ENCODE data around the gene CANT1. TPM values are rescaled to one million over a fixed set of nuclear protein-coding genes. Genes with fewer than 3 reads are reported as not detected.

The CANT1 gene
- total RNA-seq, 1 experiment from 2014 or later: 95.7 TPM

DNA sequence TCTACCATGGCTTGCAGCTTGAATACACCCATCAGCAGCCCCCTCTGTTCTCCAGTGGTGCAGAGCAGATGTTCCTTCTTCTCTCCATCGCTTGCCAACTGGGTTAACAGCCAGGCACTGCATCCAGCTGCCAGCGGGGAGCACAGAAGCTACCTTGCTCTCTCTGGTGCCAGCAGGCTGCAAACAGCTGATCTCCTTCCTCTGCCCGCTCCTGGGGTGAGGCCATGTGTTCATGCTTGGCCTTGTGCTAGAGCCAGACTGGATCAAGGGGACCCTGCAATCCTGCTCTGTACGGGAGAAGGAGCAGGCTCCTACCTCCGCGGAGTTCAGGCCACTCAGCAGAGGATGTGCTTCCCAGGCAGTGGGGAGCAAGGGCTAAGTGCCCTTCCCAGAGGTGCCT lies 41.0 kb upstream of the CANT1 start:
- Mint-ChIP-seq H3K36me3 (ENCODE audit: insufficient read depth, unreplicated experiment) (peaks cover 4% of the 10 kb centered on the region), H3K27ac (ENCODE audit: unreplicated experiment) (no peak overlapping the region), H3K4me1 (ENCODE audit: low read depth, unreplicated experiment) (peaks cover 6% of the 10 kb centered on the region), H3K27me3 (ENCODE audit: unreplicated experiment) (peaks cover 91% of the 10 kb centered on the region), H3K4me3 (ENCODE audit: low read depth, unreplicated experiment) (no peak overlapping the region), H3K9me3 (ENCODE audit: low read depth, unreplicated experiment) (no peaks in the 10 kb centered on the region)
- CTCF ChIA-PET: no interaction called here
- no peak for DNase-seq
- intact Hi-C loops (cut with micrococcal nuclease; ENCODE audit: unreplicated experiment): no loop called here
- no TSS peak for BruUV-seq (replicated peaks)
- TF ChIP-seq CTCF (IDR thresholded peaks at IDR 0.05; ENCODE audit: unreplicated experiment): no peak

DNA sequence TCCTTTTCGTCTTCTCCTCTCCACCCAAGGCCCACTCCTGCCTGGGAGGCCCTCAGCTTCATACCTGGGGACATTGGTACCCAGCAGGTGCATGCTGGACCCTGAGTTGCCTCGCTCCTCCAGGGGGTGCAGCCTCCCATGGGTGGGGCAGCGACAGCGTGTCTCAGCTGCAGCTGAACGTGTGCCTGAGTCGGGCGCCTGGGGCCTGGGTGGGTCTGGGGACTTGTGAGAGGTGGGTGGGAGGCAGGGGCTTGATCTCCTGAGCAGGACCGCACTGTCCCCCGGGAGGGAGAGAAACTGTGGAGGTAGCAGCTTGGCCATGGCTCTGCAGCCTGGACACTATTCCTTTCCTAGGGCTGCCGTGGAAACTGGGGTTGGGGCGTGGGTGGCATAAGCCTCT lies 40.3 kb upstream of the CANT1 start:
- H3K36me3 Mint-ChIP-seq (ENCODE audit: insufficient read depth, unreplicated experiment): peaks cover 7% of the 10 kb centered on the region
- no peak for TF ChIP-seq CTCF (IDR thresholded peaks at IDR 0.05; ENCODE audit: unreplicated experiment)
- H3K9me3 Mint-ChIP-seq (ENCODE audit: low read depth, unreplicated experiment): no peaks in the 10 kb centered on the region
- no peak for DNase-seq
- peaks cover 13% of the 10 kb centered on the region for H3K4me1 Mint-ChIP-seq (ENCODE audit: low read depth, unreplicated experiment)
- intact Hi-C loops (cut with micrococcal nuclease; ENCODE audit: unreplicated experiment): no loop called here
- CTCF ChIA-PET: interaction anchor here (0.9 kb wide), 1 partner anchor 23 kb away, joined by 3 read pairs; no protein-coding TSS in a partner anchor
- H3K27ac Mint-ChIP-seq (ENCODE audit: unreplicated experiment): no peak overlapping the region
- no TSS peak for BruUV-seq (replicated peaks)
- H3K27me3 Mint-ChIP-seq (ENCODE audit: unreplicated experiment): peaks cover 91% of the 10 kb centered on the region
- H3K4me3 Mint-ChIP-seq (ENCODE audit: low read depth, unreplicated experiment): no peak overlapping the region

- Mint-ChIP-seq H3K4me1 (ENCODE audit: low read depth, unreplicated experiment) (peaks cover 16% of the 10 kb centered on the region), H3K36me3 (ENCODE audit: insufficient read depth, unreplicated experiment) (peaks cover 8% of the 10 kb centered on the region), H3K27me3 (ENCODE audit: unreplicated experiment) (peaks cover 91% of the 10 kb centered on the region), H3K4me3 (ENCODE audit: low read depth, unreplicated experiment) (no peak overlapping the region), H3K27ac (ENCODE audit: unreplicated experiment) (no peak overlapping the region), H3K9me3 (ENCODE audit: low read depth, unreplicated experiment) (no peaks in the 10 kb centered on the region)
- BruUV-seq (replicated peaks): no TSS peak
- CTCF ChIA-PET: interaction anchor here (0.9 kb wide), 1 partner anchor 22 kb away, joined by 3 read pairs; no protein-coding TSS in a partner anchor
- DNase-seq: no peak
- intact Hi-C loops (cut with micrococcal nuclease; ENCODE audit: unreplicated experiment): no loop called here
- TF ChIP-seq CTCF (IDR thresholded peaks at IDR 0.05; ENCODE audit: unreplicated experiment): no peak
Measured at GRCh38 chr17:79048826-79049755, 39.5 kb upstream of the CANT1 start.

DNA sequence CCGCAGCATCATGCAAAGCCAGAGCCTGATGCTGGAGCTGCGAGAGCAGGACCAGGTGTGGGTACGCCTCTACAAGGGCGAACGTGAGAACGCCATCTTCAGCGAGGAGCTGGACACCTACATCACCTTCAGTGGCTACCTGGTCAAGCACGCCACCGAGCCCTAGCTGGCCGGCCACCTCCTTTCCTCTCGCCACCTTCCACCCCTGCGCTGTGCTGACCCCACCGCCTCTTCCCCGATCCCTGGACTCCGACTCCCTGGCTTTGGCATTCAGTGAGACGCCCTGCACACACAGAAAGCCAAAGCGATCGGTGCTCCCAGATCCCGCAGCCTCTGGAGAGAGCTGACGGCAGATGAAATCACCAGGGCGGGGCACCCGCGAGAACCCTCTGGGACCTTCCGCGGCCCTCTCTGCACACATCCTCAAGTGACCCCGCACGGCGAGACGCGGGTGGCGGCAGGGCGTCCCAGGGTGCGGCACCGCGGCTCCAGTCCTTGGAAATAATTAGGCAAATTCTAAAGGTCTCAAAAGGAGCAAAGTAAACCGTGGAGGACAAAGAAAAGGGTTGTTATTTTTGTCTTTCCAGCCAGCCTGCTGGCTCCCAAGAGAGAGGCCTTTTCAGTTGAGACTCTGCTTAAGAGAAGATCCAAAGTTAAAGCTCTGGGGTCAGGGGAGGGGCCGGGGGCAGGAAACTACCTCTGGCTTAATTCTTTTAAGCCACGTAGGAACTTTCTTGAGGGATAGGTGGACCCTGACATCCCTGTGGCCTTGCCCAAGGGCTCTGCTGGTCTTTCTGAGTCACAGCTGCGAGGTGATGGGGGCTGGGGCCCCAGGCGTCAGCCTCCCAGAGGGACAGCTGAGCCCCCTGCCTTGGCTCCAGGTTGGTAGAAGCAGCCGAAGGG lies 38.6 kb upstream of the CANT1 start:
- Mint-ChIP-seq H3K36me3 (ENCODE audit: insufficient read depth, unreplicated experiment) (peaks cover 13% of the 10 kb centered on the region), H3K4me3 (ENCODE audit: low read depth, unreplicated experiment) (no peak overlapping the region), H3K9me3 (ENCODE audit: low read depth, unreplicated experiment) (peaks cover 2% of the 10 kb centered on the region), H3K4me1 (ENCODE audit: low read depth, unreplicated experiment) (peaks cover 21% of the 10 kb centered on the region), H3K27me3 (ENCODE audit: unreplicated experiment) (peaks cover 91% of the 10 kb centered on the region), H3K27ac (ENCODE audit: unreplicated experiment) (no peak overlapping the region)
- no peak for DNase-seq
- no TSS peak for BruUV-seq (replicated peaks)
- CTCF ChIA-PET: no interaction called here
- intact Hi-C loops (cut with micrococcal nuclease; ENCODE audit: unreplicated experiment): no loop called here
- no peak for TF ChIP-seq CTCF (IDR thresholded peaks at IDR 0.05; ENCODE audit: unreplicated experiment)

Measured in Calu3 (cell line).